A673 (cell line): ENCODE data around the gene HERPUD2.

ENCODE experiments used
- EZH2 ChIP-seq: fragments of 200-600 bp; sonication (generic); IDR thresholded peaks from 2 replicates; pipeline ENCODE4 v1.6.1; 2017; ENCODE audit warnings: borderline replicate concordance, low read depth, mild to moderate bottlenecking, mixed read lengths, antibody characterized with exemption, low read length; ENCODE audit not compliant: poor library complexity, severe bottlenecking
- TF ChIP-seq, protein P1 (sequence below): fragments of 300-800, 200-600 bp; sonication (generic); conservative IDR thresholded peaks from 2 replicates; pipeline ENCODE4 v1.5.1; 2017; ENCODE audit warnings: low read depth, mild to moderate bottlenecking, antibody characterized with exemption, low read length, moderate library complexity, mixed read lengths

DNA sequence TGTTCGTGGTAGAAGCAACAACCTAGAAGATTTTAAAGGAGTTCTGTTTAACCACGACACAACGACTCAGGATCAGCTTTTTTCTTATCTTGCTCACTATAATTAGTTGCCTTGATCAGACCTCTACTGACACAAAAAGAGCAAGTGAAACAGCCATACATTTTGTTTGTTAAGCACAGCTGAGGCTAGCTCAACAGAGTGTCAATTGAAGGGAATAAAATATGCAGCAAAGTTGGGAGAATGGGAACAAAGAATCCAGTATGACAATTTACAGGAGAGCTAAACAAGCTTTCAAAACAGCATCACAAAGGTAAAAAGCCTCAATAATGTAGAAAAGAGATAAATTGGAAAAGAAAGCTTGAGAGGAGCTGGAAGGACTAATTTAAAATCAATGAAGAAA is 40.5 kb upstream of the HERPUD2 start:
- TF ChIP-seq EZH2 = no peak
- TF ChIP-seq, protein P1, sequence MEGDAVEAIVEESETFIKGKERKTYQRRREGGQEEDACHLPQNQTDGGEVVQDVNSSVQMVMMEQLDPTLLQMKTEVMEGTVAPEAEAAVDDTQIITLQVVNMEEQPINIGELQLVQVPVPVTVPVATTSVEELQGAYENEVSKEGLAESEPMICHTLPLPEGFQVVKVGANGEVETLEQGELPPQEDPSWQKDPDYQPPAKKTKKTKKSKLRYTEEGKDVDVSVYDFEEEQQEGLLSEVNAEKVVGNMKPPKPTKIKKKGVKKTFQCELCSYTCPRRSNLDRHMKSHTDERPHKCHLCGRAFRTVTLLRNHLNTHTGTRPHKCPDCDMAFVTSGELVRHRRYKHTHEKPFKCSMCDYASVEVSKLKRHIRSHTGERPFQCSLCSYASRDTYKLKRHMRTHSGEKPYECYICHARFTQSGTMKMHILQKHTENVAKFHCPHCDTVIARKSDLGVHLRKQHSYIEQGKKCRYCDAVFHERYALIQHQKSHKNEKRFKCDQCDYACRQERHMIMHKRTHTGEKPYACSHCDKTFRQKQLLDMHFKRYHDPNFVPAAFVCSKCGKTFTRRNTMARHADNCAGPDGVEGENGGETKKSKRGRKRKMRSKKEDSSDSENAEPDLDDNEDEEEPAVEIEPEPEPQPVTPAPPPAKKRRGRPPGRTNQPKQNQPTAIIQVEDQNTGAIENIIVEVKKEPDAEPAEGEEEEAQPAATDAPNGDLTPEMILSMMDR = no peak
